Measurements from ENCODE around the gene CNPPD1.
A peak's percentile ranks its signal among the peaks of the same experiment; 100 is the strongest.
"Not testable (repeated sequence)": the region's sequence is repeated elsewhere in the genome, so short reads cannot be mapped to it uniquely, and the experiment has no call there.

CNPPD1 gene

DNA sequence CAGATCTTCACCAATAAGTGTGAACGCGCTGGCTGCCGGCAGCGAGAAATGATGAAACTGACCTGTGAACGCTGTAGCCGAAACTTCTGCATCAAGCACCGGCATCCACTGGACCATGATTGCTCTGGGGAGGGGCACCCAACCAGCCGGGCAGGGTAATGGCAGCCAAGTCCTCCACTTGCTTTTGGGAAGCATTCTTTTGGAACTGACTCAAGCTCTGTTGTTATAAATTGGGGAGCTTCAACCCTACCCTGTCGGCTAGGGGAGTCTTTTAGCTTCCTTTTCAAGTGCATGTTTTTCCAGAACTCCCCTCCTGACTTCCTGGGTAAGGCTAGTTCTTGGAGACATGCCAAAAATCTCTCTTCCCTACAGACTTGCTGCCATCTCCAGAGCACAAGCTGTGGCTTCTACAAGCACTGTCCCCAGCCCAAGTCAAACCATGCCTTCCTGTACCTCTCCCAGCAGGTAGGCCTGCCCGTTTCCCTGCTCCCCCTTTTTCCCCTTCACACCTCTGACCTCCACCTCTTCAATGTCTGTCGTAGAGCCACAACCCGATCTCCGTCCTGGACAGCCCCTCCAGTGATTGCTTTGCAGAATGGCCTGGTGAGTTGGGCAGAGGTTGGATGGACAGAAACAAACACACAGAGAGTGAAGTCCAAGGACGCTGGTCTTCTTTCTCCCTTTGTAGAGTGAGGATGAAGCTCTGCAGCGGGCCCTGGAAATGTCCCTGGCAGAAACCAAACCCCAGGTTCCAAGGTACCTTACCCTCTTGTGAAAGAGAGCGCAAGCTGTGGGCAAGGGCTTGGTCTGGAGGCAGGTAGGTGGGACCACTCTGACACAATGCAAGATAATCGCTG, 31.4 kb upstream of the CNPPD1 start:
- no peak for DNase-seq (ENCODE audit: low read depth)

DNA sequence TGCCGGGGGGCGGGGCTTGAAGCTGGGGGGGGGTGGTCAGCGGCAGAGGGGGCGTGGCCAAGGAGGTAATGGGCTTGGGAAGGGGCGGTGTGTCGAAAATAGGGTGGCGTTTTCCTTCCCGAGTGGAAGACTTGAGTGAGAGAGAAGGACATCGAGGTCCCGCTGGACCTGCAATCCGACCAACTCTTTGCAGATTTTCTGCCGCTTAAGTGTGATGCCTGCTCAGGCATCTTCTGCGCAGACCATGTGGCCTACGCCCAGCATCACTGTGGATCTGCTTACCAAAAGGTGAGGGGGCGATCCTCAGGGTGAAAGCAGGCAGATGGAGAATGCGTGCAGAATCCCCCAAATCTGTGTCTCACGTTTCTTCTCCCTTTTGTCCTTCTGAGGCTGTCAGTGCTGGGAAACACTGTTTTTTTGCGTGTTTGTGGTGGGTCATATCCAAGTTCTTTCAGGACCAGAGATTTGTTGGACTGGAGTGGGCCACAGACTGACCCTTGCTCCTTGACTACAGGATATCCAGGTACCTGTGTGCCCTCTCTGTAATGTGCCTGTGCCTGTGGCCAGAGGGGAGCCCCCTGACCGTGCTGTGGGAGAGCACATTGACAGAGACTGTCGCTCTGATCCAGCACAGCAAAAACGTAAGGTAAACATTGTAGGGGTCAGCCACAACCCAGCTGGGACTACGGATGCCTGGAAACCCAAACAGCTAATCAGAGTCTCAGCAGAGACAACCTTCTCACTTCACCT, 30.6 kb upstream of the CNPPD1 start:
- DNase-seq (ENCODE audit: low read depth) = no peak

DNA sequence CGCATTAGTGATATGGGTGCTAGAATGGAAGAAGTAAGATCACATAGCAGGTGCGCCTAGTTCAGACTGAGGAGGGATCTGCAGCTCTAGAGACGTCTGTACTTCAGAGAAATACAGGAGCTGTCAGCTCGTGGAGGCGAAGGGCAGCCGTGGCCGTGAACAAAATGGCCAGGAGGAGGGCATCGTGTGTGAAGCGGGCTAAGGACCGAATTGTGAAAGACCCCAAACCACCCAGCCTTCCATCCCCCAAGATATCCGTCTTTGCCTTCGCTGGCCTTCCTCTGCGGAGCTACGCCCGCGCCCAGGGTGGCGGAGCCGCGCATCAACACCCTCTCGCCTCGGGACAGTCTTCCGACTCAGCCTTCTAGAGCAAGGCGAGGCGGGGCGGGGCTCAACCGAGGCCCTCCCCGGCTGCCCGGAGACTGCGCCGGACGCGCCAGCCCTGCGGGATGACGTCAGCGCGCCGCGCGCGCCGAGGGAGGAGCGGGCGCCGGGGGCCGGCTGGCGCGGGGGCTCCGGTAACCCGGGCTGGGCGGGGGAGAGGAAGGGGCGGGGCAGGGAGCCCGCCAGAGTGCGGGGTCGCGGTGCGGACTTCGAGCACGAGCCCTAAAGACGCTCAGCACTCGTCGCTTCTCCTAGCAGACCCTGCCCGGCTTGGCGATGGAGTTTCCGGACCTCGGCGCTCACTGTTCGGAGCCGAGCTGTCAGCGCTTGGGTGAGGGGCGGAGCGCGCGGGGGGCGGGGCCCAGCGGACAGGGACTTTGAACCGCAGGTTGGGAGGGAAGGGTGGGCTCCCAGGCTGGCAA, 29.8 kb upstream of the CNPPD1 start, which contains the start of gene ZFAND2B:
Gene ZFAND2B, plus strand, starts transcription at position 455 of the 806 bp plus-strand sequence. Its CDS starts 206 bp downstream, at position 661.
- DNase-seq (ENCODE audit: low read depth) = peak; percentile 95

DNA sequence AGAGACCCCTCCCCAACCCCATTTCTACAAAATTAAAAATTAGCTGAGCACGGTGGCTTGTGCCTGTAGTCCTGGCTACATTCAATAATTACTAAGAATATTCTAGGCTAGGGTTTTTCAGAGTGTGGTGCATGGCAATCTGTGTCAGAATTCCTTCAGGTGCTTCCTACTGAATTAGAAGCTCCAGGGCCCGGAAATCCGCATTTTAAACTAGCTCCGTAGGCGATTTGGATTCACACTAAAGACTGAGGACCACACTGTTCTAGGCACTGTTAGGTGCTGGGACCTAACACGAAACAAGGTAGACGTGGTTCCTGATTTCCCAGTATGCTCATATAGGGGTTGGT, 29.2 kb upstream of the CNPPD1 start:
- DNase-seq (ENCODE audit: low read depth) = no peak

DNA sequence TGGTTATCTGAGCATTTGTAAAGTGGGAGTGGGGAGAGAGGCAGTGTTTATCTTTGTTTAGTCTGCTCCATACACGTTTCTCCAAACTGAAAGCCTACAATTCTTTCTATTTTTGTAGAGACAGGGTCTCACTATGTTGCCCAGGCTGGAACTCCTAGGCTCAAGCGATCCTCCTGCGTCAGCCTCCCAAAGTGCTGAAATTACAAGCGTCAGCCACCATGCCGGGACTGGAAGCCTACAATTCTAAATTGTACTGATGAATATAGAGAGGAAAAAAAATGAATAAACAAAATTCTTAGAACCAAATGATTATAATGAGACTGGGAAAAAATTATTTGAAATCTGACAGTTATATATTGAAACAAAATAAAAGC, 28.4 kb upstream of the CNPPD1 start:
- DNase-seq (ENCODE audit: low read depth) = no peak

DNA sequence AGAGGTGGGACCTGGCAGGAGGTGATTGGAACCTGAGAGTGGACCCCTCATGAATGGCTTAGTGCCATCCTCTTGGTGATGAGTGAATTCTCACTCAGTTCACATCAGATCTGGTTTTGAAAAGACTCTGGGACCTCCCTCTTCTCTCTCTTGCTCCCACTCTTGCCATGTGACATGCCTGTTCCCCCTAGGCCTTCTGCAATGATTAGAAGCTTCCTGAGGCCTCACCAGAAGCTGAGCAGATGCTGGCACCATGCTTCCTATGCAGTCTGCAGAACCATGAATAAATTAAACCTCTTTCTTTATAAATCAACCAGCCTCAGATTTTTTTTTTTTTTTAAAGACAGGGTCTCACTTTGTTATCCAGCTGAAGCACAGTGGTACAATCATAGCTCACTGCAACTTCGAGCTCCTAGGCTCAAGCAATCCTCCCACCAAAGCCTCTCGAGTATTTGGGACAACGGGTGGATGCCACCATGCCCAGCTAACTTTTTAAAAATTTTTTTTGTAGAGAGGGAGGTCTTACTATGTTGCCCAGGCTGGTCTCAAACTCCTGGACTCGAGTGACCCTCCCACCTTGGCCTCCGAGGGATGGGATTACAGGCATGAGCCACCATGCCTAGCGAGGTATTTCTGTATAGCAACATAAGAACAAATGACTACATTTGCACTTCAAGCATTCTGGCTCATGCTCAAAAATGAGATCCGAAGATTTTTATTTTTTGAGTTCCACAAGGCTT, 27.9 kb upstream of the CNPPD1 start:
- DNase-seq (ENCODE audit: low read depth) = no peak

DNA sequence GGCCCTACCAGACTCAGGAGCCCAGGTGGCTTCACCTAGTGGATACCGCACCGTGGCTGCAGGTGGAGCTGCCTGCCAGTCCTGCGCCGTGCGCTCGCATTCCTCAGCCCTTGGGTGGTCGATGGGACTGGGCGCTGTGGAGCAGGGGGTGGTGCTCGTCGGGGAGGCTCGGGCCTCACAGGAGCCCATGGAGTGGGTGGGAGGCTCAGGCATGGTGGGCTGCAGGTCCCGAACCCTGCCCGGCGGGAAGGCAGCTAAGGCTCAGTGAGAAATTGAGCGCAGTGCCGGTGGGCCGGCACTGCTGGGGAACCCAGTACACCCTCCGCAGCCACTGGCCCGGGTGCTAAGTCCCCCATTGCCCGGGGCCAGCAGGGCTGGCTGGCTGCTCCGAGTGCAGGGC, 24.6 kb upstream of the CNPPD1 start:
- not testable (repeated sequence) for DNase-seq (ENCODE audit: low read depth)

DNA sequence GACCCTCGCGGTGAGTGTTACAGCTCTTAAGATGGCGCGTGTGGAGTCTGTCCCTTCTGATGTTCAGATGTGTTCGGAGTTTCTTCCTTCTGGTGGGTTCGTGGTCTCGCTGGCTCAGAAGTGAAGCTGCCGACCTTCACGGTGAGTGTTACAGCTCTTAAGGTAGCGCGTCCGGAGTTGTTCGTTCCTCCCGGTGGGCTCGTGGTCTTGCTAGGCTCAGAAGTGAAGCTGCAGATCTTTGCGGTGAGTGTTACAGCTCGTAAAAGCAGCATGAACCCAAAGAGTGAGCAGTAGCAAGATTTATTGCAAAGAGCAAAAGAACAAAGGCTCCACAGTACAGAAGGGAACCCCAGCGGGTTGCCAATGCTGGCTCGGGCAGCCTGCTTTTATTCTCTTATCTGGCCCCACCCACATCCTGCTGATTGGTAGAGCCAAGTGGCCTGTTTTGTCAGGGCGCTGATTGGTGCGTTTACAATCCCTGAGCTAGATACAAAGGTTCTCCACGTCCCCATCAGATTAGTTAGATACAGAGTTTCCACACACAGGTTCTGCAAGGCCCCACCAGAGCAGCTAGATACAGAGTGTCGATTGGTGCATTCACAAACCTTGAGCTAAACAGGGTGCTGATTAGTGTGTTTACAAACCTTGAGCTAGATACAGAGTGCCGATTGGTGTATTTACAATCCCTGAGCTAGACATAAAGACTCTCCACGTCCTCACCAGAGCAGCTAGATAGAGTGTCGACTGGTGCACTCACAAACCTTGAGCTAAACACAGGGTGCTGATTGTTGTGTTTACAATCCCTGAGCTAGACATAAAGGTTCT, 24.0 kb upstream of the CNPPD1 start:
- DNase-seq (ENCODE audit: low read depth) = not testable (repeated sequence)

DNA sequence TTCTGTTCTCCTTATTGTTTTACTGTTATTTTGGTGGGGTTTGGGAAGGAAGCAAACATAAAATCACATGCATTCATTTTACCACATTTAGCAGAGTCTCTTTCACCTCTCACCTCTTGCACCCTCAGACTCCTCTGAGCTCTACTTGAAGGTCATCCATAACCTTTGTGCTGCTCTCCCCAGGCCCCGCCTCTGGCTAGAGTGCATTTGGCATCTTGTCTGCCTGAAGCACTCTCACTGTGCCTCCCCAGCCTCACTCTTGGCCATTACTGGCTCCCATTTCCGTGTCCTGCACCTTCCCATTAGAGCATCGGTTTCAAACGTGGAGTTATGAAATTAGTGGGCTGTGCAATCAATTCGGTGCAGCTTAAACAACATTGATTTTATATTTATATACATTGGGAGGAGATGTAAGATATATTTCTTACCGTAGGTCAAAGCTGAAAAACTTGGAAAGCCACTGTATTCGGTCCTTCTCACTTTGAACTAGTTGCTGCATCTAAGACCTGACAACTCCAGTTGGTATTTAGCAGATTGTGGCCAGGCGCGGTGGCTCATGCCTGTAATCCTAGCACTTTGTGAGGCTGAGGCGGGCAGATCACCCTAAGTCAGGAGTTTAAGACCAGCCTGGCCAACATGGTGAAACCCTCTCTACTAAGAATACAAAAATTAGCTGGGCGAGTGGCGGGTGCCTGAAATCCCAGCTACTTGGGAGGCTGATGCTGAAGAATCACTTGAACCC, 22.9 kb upstream of the CNPPD1 start:
- DNase-seq (ENCODE audit: low read depth) = no peak

DNA sequence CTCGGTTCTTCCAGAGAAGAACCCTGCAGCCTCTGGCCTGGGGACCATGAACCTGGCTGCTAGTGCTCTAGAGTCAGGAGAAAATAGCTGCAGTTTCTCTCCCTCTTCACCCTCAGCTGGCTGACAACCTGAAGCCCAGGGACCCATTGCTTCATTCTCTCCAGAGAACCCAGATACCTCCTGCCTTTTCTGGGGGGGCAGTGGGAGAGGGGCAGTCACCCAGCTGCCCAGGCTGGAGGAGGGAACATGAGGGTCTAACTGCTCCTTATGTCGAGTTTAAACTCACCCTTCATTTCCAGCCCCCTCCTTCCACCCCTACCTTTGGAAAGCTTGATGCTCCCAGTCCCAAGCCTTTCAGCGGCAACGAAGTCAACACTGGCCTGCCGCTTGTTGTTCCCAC, 22.2 kb upstream of the CNPPD1 start:
- no peak for DNase-seq (ENCODE audit: low read depth)

DNA sequence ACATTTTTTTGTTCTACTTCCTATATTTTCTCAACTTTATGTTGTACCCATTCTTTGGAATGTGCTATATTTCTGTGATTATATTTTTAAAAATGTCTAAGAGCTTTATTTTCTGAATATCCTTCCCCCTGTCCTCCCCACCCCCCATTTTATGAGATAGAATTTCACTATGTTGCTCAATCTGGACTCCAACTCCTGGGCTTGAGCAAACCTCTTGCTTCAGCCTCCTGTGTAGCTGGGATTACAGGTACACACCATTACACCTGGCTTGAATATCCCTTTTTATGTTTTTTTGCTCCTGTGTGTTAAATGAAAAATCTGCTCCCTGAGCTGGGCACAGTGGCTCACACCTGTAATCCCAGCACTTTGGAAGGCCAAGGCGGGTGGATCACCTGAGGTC, 20.7 kb upstream of the CNPPD1 start:
- DNase-seq (ENCODE audit: low read depth) = no peak

DNA sequence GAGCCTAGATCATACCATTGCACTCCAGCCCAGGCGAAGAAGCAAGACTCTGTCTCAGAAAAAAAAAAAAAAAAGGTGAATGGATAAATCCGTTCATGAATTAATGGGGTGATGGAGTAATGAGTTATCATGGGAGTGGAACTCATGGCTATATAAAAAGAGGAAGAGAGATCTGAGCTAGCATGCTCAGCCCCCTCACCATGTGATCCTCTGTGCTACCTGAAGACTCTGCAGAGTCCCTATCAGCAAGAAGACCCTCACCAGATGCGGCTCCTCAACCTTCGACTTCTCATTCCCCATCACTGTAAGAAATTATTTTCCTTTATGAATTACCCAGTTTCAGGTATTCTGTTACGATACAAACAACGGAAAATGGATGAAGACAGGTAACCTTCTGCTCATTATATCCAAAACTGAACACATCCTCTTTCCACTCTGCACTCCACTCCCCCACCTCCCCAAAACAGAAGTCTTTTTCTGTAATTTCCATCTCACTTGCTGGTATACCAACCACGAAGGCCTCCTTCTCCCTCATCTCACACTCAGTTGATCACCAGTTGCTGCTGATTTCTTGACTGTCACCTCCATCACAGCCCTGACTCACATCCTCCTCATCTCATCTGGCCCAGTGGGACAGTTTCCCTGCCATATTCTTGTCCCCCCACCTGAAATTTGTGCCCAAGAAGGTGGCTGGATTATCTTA, 10.2 kb upstream of the CNPPD1 start:
- no peak for DNase-seq (ENCODE audit: low read depth)

DNA sequence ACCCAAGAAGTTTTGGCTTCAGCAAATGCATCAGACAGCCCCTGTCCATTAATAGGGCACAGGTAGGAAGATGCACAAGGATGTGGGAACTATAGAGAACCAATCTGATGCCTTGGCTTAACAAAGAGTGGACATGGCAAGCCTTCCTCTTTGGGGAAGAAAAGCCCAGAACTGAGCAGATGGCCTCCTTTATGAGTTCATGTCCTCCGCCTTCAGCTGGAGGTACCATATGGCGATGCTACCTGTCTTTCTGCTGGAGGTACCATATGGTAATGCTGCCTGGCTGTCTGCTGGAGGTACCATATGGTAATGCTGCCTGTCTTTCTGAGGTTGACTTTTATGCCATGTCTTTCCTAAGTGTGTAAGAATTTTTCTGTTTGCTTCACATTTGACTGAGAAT, 7.4 kb upstream of the CNPPD1 start:
- DNase-seq (ENCODE audit: low read depth) = no peak

DNA sequence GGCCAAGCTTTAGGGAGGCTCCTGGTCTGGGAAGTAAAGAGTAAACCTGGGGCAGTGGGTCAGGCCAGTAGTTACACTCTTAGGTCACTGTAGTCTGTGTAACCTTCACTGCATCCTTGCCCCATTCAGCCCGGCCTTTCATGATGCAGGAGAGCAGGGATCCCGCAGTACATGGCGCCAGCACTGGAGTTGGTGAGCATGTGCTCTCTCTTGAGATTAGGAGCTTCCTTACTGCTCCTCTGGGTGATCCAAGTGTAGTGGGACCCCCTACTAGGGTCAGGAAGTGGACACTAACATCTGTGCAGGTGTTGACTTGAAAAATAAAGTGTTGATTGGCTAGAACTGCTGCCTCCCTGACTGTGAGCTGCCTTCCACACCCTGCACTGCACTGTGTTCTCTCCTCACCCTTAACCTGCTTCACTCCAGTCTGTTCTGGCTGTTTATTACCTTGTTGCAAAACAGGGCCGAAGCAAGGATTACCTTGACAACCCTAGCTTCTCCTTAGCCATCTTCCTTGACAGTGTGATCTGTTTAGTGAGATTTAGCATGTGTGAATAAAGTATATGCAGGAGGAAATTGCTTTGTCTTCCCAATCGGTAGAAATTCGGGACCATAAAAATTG, 6.5 kb upstream of the CNPPD1 start:
- no peak for DNase-seq (ENCODE audit: low read depth)

DNA sequence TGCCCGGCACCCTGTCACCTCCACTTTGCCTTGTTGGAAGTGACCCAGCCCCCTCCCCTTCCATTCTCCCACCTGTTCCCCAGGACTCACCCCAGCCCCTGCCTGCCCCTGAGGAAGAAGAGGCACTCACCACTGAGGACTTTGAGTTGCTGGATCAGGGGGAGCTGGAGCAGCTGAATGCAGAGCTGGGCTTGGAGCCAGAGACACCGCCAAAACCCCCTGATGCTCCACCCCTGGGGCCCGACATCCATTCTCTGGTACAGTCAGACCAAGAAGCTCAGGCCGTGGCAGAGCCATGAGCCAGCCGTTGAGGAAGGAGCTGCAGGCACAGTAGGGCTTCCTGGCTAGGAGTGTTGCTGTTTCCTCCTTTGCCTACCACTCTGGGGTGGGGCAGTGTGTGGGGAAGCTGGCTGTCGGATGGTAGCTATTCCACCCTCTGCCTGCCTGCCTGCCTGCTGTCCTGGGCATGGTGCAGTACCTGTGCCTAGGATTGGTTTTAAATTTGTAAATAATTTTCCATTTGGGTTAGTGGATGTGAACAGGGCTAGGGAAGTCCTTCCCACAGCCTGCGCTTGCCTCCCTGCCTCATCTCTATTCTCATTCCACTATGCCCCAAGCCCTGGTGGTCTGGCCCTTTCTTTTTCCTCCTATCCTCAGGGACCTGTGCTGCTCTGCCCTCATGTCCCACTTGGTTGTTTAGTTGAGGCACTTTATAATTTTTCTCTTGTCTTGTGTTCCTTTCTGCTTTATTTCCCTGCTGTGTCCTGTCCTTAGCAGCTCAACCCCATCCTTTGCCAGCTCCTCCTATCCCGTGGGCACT, 5.8 kb upstream of the CNPPD1 start:
- DNase-seq (ENCODE audit: low read depth) = no peak

DNA sequence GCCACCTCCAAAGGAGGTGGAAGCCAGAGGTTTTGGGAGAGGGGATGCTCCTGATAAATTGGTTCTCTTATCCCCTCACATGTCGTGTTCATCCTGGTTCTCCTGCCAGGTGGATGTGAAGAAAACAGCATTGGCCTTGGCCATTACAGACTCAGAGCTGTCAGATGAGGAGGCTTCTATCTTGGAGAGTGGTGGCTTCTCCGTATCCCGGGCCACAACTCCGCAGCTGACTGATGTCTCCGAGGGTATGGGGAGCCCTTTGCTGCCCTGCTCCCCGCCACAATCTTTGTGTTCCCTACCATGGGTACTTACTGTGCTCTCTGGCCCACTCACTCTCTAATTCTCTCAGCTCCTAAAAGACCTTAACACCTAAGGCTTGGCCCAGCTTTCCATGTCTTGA, 4.8 kb upstream of the CNPPD1 start:
- no peak for DNase-seq (ENCODE audit: low read depth)

DNA sequence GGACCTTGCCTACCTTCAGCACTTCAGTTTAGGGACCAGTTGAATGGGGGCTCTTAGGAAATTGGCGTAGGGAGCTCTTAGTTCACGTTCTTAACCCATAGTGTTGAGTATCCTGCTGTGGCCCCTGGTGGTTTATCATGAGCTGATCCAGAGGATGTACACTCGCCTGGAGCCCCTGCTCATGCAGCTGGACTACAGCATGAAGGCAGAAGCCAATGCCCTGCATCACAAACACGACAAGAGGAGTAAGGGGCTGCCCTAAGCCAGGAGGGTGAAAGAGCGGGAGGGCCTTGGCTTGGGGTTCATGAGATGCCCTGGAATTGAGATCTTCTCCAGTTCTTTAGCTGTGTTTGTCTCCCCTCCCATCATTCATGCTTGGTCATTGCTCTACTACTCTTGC, 4.2 kb upstream of the CNPPD1 start:
- no peak for DNase-seq (ENCODE audit: low read depth)
